Colonic mucosa (tissue), 4 donors: ENCODE results near the gene MICU2. TPM values are rescaled to one million over a fixed set of nuclear protein-coding genes. Genes with fewer than 3 reads are reported as not detected.

Experiments
- DNase-seq: peaks from one replicate; pipeline ENCODE4 v3.0.0-alpha.2; 2020
- H3K27ac ChIP-seq: fragments of 200-600 bp; one replicate; pipeline ENCODE4 v1.8.0; 2021
- H3K27me3 ChIP-seq: fragments of 200-600 bp; one replicate; pipeline ENCODE4 v1.8.0; 2021
- H3K36me3 ChIP-seq: fragments of 200-600 bp; one replicate; pipeline ENCODE4 v1.8.0; 2021
- H3K4me1 ChIP-seq: fragments of 200-600 bp; one replicate; pipeline ENCODE4 v1.8.0; 2021; ENCODE audit warnings: mild to moderate bottlenecking
- H3K4me3 ChIP-seq: fragments of 200-600 bp; one replicate; pipeline ENCODE4 v1.8.0; 2021
- H3K9ac ChIP-seq, 2 donors: one replicate each; pipeline ENCODE4 v1.7.0; 2013; ENCODE audit warnings: control low read depth in 2 of 2, low read depth in 2 of 2, low read length in 2 of 2
- H3K9me3 ChIP-seq: fragments of 200-600 bp; one replicate; pipeline ENCODE4 v1.8.0; 2021
- intact Hi-C: fragments of 100-400 bp; cut with DNase I; formaldehyde crosslinking; loops from one replicate; pipeline ENCODE4 v1.14.1; 2022
- total RNA-seq, 2 donors: library from RNA; stranded (reverse); fragmentation: NEBNext Ultra II Directional in 1 of 2; extraction: Animal tissue kit (Norgen Biotek cat#: 25700) in 1 of 2; gene quantifications; one replicate each; pipeline ENCODE4 v1.2.1, GENCODE V29; 2021
- TF ChIP-seq, protein P1 (sequence below): fragments of 200-600 bp; IDR thresholded peaks from one replicate; pipeline ENCODE4 v1.8.0; 2022; ENCODE audit warnings: antibody characterized with exemption, mild to moderate bottlenecking
- donor health status: healthy.
- donor health status: DM: no; HTN: no; CAD: no.
- donor health status: DM: no; HTN: no; CAD: no.

MICU2 gene
- total RNA-seq, 2 donors from 2014 or later: 32.3 to 54.6 TPM

DNA sequence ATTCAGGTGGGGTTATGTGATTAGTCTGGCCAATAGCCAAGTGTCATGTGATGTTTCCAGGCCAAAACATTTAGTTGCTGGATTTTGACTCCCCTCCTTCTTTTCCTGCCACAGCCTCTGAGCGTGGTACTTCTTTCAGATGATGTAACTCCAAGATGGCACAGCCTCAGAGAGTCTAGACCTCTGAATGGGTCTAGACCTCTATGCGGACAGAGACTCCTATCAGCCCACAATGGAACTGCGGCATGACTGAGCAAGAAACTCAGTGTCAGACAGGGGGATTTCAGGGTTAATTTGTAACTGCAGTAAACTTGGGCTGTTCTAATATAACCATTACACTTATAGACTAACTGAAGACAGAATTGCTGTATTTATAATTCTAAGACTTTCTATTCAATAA, 102.3 kb downstream of the MICU2 start:
- TF ChIP-seq, protein P1, sequence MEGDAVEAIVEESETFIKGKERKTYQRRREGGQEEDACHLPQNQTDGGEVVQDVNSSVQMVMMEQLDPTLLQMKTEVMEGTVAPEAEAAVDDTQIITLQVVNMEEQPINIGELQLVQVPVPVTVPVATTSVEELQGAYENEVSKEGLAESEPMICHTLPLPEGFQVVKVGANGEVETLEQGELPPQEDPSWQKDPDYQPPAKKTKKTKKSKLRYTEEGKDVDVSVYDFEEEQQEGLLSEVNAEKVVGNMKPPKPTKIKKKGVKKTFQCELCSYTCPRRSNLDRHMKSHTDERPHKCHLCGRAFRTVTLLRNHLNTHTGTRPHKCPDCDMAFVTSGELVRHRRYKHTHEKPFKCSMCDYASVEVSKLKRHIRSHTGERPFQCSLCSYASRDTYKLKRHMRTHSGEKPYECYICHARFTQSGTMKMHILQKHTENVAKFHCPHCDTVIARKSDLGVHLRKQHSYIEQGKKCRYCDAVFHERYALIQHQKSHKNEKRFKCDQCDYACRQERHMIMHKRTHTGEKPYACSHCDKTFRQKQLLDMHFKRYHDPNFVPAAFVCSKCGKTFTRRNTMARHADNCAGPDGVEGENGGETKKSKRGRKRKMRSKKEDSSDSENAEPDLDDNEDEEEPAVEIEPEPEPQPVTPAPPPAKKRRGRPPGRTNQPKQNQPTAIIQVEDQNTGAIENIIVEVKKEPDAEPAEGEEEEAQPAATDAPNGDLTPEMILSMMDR: no peak
- H3K4me3 ChIP-seq: no peak overlapping the region
- H3K9me3 ChIP-seq: no peaks in the 10 kb centered on the region
- H3K9ac ChIP-seq: no peak overlapping the region
- DNase-seq: no peak
- no peaks in the 10 kb centered on the region for H3K27me3 ChIP-seq
- H3K36me3 ChIP-seq: no peaks in the 10 kb centered on the region
- no peak overlapping the region for H3K27ac ChIP-seq
- intact Hi-C loops: no loop called here
- no peaks in the 10 kb centered on the region for H3K4me1 ChIP-seq

DNA sequence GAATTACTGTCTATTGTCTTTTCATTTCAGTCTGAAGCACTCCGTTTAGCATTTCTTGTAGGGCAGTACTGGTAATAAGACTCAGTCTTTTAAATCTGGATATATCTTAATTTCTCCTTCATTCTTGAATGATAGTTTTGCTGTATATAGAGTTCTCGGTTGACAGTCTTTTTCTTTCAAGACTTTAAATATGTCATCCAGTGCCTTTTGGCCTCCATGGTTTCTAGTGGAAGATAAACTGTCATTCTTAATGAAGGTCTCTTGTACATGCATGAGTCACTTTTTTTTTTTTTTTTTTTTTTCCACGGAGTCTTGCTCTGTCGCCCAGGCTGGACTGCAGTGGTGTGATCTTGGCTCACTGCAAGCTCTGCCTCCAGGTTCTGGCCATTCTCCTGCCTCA, 117.6 kb downstream of the MICU2 start:
- no peaks in the 10 kb centered on the region for H3K36me3 ChIP-seq
- no peak for DNase-seq
- intact Hi-C loops: no loop called here
- no peak overlapping the region for H3K9ac ChIP-seq
- H3K9me3 ChIP-seq: no peaks in the 10 kb centered on the region
- no peak overlapping the region for H3K27ac ChIP-seq
- H3K4me3 ChIP-seq: no peak overlapping the region
- no peaks in the 10 kb centered on the region for H3K4me1 ChIP-seq
- no peaks in the 10 kb centered on the region for H3K27me3 ChIP-seq
- TF ChIP-seq, protein P1: no peak

DNA sequence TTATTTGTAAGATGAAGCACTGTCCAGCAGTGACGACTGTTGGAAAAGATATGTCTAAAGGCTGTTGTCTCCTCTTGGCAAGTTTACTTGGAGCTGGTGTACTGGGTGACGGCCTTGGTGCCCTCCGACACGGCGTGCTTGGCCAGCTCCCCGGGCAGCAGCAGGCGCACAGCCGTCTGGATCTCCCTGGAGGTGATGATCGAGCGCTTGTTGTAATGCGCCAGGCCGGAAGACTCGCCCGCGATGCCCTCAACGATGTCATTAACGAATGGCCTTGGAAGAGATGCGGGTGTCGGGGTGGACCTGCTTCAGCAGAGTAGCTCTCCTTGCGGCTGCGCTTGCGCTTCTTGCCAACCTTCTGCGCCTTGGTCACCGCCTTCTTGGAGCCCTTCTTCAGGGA, 120.2 kb downstream of the MICU2 start:
- intact Hi-C loops: no loop called here
- Histone ChIP-seq H3K4me1 (no peaks in the 10 kb centered on the region), H3K4me3 (no peak overlapping the region), H3K9ac (no peak overlapping the region), H3K27ac (no peak overlapping the region), H3K36me3 (no peaks in the 10 kb centered on the region), H3K9me3 (no peaks in the 10 kb centered on the region), H3K27me3 (no peaks in the 10 kb centered on the region)
- DNase-seq: no peak
- TF ChIP-seq, protein P1: no peak

DNA sequence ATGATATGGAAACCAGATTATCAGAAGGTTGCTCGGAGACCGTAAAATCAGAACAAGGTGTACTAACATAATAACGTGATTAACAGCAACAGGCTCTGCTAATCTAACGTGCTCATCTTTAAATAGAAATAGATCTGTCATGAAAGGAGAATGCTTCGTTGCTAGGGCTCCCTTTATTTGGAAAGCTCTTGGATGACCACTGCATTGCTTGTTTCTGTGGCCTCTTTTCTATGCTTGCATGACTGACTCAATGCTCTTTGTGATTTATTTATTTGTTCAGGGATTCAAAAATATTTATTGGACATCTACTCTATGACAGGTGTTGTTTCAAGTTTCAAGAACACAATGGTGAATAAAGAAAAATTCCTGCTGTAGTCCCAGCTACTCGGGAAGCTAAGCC, 122.6 kb downstream of the MICU2 start:
- H3K27ac ChIP-seq: no peak overlapping the region
- H3K36me3 ChIP-seq: no peaks in the 10 kb centered on the region
- no peak for DNase-seq

DNA sequence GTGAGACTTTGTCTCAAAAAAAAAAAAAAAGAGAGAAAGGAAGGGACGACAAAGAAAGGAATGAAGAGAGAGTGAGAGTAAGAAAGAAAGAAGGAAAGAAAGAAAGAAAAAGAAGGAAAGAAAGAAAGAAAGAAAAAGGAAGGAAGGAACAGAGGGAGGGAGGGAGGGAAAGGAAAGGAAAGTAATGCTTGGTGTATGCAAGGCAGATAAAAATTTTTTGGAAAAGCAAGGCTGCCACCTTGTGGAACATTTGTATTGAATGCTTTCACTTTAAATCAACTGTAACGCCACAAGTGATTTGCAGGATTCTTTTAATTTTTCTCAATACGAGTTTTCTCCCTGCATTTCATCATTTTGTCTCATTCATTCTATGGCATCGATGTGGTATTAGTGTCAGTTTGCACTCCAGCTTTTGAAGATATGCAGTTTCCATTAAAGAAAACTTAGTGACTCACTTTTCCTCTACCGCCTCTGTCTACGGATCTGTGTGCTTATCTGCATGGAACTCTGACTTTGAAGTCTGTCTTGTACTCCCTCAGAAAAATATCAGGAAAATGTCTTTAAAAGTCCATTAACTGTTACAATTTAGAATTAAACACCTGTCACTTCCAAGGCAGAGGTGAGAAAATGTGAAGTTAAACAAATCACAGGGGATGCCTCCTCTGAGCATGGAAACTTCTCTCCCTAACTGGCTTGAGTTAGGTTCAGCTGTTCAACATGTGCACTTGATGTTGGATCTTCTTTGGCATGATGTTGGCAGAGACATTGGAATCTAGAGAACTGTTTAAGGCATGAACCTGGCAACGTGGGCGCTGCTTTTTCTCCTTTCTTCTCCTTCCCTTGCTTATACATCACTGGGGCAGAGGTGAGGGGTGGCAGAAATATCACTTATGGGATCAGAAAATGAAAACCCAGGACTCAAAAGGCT, 124.8 kb downstream of the MICU2 start:
- intact Hi-C loops: loop anchor here (2.0 to 5.0 kb wide), 2 partner anchors 182 to 367 kb away; no protein-coding TSS in a partner anchor
- Histone ChIP-seq H3K36me3 (no peaks in the 10 kb centered on the region), H3K27me3 (no peaks in the 10 kb centered on the region), H3K4me3 (no peak overlapping the region), H3K4me1 (no peaks in the 10 kb centered on the region), H3K9me3 (no peaks in the 10 kb centered on the region), H3K9ac (no peak overlapping the region), H3K27ac (no peak overlapping the region)
- TF ChIP-seq, protein P1: peak; percentile 55
- DNase-seq: peak; percentile 68

More for the DNA sequence above, 122.6 kb downstream of the MICU2 start:
- Histone ChIP-seq H3K9ac (no peak overlapping the region), H3K4me1 (no peaks in the 10 kb centered on the region), H3K27me3 (no peaks in the 10 kb centered on the region), H3K4me3 (no peak overlapping the region), H3K9me3 (no peaks in the 10 kb centered on the region)
- intact Hi-C loops: no loop called here
- TF ChIP-seq, protein P1: no peak
